ENCODE results near the gene ADORA3. TPM values are rescaled to one million over a fixed set of nuclear protein-coding genes. Genes with fewer than 3 reads are reported as not detected.

The ADORA3 gene
- total RNA-seq, 1 donor from 2014 or later: not detected

GRCh38 chr1:111481387-111482221, 21.8 kb downstream of the ADORA3 start:
- no peak overlapping the region for H3K4me3 Mint-ChIP-seq (ENCODE audit: low read depth)

GRCh38 chr1:111480674-111481073, 22.8 kb downstream of the ADORA3 start:
- no peak overlapping the region for H3K4me3 Mint-ChIP-seq (ENCODE audit: low read depth)
- peaks cover 9% of the 10 kb centered on the region for H3K27me3 Mint-ChIP-seq (ENCODE audit: low read depth)
- H3K27ac Mint-ChIP-seq: no peak overlapping the region
- intact Hi-C loops (cut with micrococcal nuclease): loop anchor here (1.0 kb wide), 1 partner anchor 267 kb away; no protein-coding TSS in a partner anchor
- H3K36me3 Mint-ChIP-seq (ENCODE audit: low read depth): peaks cover 13% of the 10 kb centered on the region
- DNase-seq (ENCODE audit: low spot score): no peak
- H3K9me3 Mint-ChIP-seq: no peaks in the 10 kb centered on the region
- H3K4me1 Mint-ChIP-seq (ENCODE audit: low read depth): peaks cover 37% of the 10 kb centered on the region

More at GRCh38 chr1:111481387-111482221, 21.8 kb downstream of the ADORA3 start:
- Mint-ChIP-seq H3K9me3 (no peaks in the 10 kb centered on the region), H3K27ac (no peak overlapping the region), H3K4me1 (ENCODE audit: low read depth) (peaks cover 27% of the 10 kb centered on the region), H3K27me3 (ENCODE audit: low read depth) (peaks cover 9% of the 10 kb centered on the region), H3K36me3 (ENCODE audit: low read depth) (peaks cover 13% of the 10 kb centered on the region)
- peak; percentile 42 for DNase-seq (ENCODE audit: low spot score)
- intact Hi-C loops (cut with micrococcal nuclease): loop anchor here (1.0 kb wide), 1 partner anchor 266 kb away; no protein-coding TSS in a partner anchor

- DNase-seq (ENCODE audit: low spot score): peak; percentile 59
- intact Hi-C loops (cut with micrococcal nuclease): loop anchor here (1.0 to 10.0 kb wide), 6 partner anchors 20 to 842 kb away; partner anchors contain the start of genes CD53, CHI3L2 and DDX20
- Mint-ChIP-seq H3K4me3 (ENCODE audit: low read depth) (peak overlapping the region; percentile 44), H3K9me3 (no peaks in the 10 kb centered on the region), H3K36me3 (ENCODE audit: low read depth) (peaks cover 20% of the 10 kb centered on the region), H3K4me1 (ENCODE audit: low read depth) (peaks cover 53% of the 10 kb centered on the region), H3K27me3 (ENCODE audit: low read depth) (peaks cover 9% of the 10 kb centered on the region), H3K27ac (peak overlapping the region; percentile 70)
Measured at GRCh38 chr1:111476761-111477309, 26.6 kb downstream of the ADORA3 start.

GRCh38 chr1:111476214-111476613, 27.2 kb downstream of the ADORA3 start:
- peaks cover 49% of the 10 kb centered on the region for H3K4me1 Mint-ChIP-seq (ENCODE audit: low read depth)
- H3K27me3 Mint-ChIP-seq (ENCODE audit: low read depth): peaks cover 9% of the 10 kb centered on the region
- H3K27ac Mint-ChIP-seq: peak overlapping the region; percentile 70

GRCh38 chr1:111475701-111476100, 27.7 kb downstream of the ADORA3 start:
- Mint-ChIP-seq H3K27ac (peak overlapping the region; percentile 70), H3K4me3 (ENCODE audit: low read depth) (peak overlapping the region; percentile 44), H3K9me3 (no peaks in the 10 kb centered on the region), H3K27me3 (ENCODE audit: low read depth) (peaks cover 7% of the 10 kb centered on the region), H3K36me3 (ENCODE audit: low read depth) (peaks cover 20% of the 10 kb centered on the region), H3K4me1 (ENCODE audit: low read depth) (peaks cover 49% of the 10 kb centered on the region)
- intact Hi-C loops (cut with micrococcal nuclease): loop anchor here (1.0 to 10.0 kb wide), 7 partner anchors 21 to 841 kb away; partner anchors contain the start of genes ATP5PB, CD53, CHI3L2 and WDR77
- peak; percentile 30 for DNase-seq (ENCODE audit: low spot score)

More at GRCh38 chr1:111476214-111476613, 27.2 kb downstream of the ADORA3 start:
- Mint-ChIP-seq H3K9me3 (no peaks in the 10 kb centered on the region), H3K4me3 (ENCODE audit: low read depth) (peak overlapping the region; percentile 44), H3K36me3 (ENCODE audit: low read depth) (peaks cover 20% of the 10 kb centered on the region)
- intact Hi-C loops (cut with micrococcal nuclease): loop anchor here (2.0 to 10.0 kb wide), 5 partner anchors 21 to 841 kb away; partner anchors contain the start of genes CD53 and CHI3L2
- no peak for DNase-seq (ENCODE audit: low spot score)

GRCh38 chr1:111474521-111474920, 28.9 kb downstream of the ADORA3 start:
- Mint-ChIP-seq H3K36me3 (ENCODE audit: low read depth) (peaks cover 20% of the 10 kb centered on the region), H3K4me1 (ENCODE audit: low read depth) (peaks cover 49% of the 10 kb centered on the region), H3K27ac (no peak overlapping the region), H3K4me3 (ENCODE audit: low read depth) (peak overlapping the region; percentile 76), H3K9me3 (no peaks in the 10 kb centered on the region), H3K27me3 (ENCODE audit: low read depth) (peaks cover 1% of the 10 kb centered on the region)
- intact Hi-C loops (cut with micrococcal nuclease): loop anchor here (10.0 kb wide), 3 partner anchors 250 to 840 kb away; partner anchors contain the start of genes CD53 and CHI3L2
- DNase-seq (ENCODE audit: low spot score): no peak

- peaks cover 49% of the 10 kb centered on the region for H3K4me1 Mint-ChIP-seq (ENCODE audit: low read depth)
- no peaks in the 10 kb centered on the region for H3K9me3 Mint-ChIP-seq
- H3K36me3 Mint-ChIP-seq (ENCODE audit: low read depth): peaks cover 20% of the 10 kb centered on the region
- peak overlapping the region; percentile 80 for H3K27ac Mint-ChIP-seq
- intact Hi-C loops (cut with micrococcal nuclease): loop anchor here (10.0 kb wide), 3 partner anchors 249 to 839 kb away; partner anchors contain the start of genes CD53 and CHI3L2
- peak overlapping the region; percentile 76 for H3K4me3 Mint-ChIP-seq (ENCODE audit: low read depth)
- no peak for DNase-seq (ENCODE audit: low spot score)
- H3K27me3 Mint-ChIP-seq (ENCODE audit: low read depth): peaks cover 1% of the 10 kb centered on the region
Measured at GRCh38 chr1:111474106-111474505, 29.3 kb downstream of the ADORA3 start.

GRCh38 chr1:111471538-111471937, 31.9 kb downstream of the ADORA3 start:
- intact Hi-C loops (cut with micrococcal nuclease): loop anchor here (10.0 kb wide), 3 partner anchors 247 to 837 kb away; partner anchors contain the start of genes CD53 and CHI3L2

GRCh38 chr1:111471012-111471411, 32.4 kb downstream of the ADORA3 start:
- no peak overlapping the region for H3K4me3 Mint-ChIP-seq (ENCODE audit: low read depth)
- peaks cover 15% of the 10 kb centered on the region for H3K36me3 Mint-ChIP-seq (ENCODE audit: low read depth)
- DNase-seq (ENCODE audit: low spot score): peak; percentile 65
- H3K27me3 Mint-ChIP-seq (ENCODE audit: low read depth): no peaks in the 10 kb centered on the region
- peaks cover 28% of the 10 kb centered on the region for H3K4me1 Mint-ChIP-seq (ENCODE audit: low read depth)
- intact Hi-C loops (cut with micrococcal nuclease): loop anchor here (10.0 kb wide), 3 partner anchors 246 to 836 kb away; partner anchors contain the start of genes CD53 and CHI3L2
- no peak overlapping the region for H3K27ac Mint-ChIP-seq
- no peaks in the 10 kb centered on the region for H3K9me3 Mint-ChIP-seq

More at GRCh38 chr1:111471538-111471937, 31.9 kb downstream of the ADORA3 start:
- DNase-seq (ENCODE audit: low spot score): no peak
- Mint-ChIP-seq H3K4me3 (ENCODE audit: low read depth) (no peak overlapping the region), H3K27me3 (ENCODE audit: low read depth) (no peaks in the 10 kb centered on the region), H3K9me3 (no peaks in the 10 kb centered on the region), H3K27ac (peak overlapping the region; percentile 34), H3K36me3 (ENCODE audit: low read depth) (peaks cover 15% of the 10 kb centered on the region), H3K4me1 (ENCODE audit: low read depth) (peaks cover 34% of the 10 kb centered on the region)

GRCh38 chr1:111470596-111470995, 32.8 kb downstream of the ADORA3 start:
- DNase-seq (ENCODE audit: low spot score): no peak
- Mint-ChIP-seq H3K9me3 (no peaks in the 10 kb centered on the region), H3K27ac (no peak overlapping the region), H3K4me3 (ENCODE audit: low read depth) (no peak overlapping the region), H3K4me1 (ENCODE audit: low read depth) (peaks cover 24% of the 10 kb centered on the region), H3K36me3 (ENCODE audit: low read depth) (peaks cover 15% of the 10 kb centered on the region), H3K27me3 (ENCODE audit: low read depth) (no peaks in the 10 kb centered on the region)
- intact Hi-C loops (cut with micrococcal nuclease): loop anchor here (10.0 kb wide), 3 partner anchors 246 to 836 kb away; partner anchors contain the start of genes CD53 and CHI3L2

- H3K9me3 Mint-ChIP-seq: no peaks in the 10 kb centered on the region
- intact Hi-C loops (cut with micrococcal nuclease): no loop called here
- H3K27me3 Mint-ChIP-seq (ENCODE audit: low read depth): no peaks in the 10 kb centered on the region
- DNase-seq (ENCODE audit: low spot score): no peak
- H3K4me3 Mint-ChIP-seq (ENCODE audit: low read depth): no peak overlapping the region
- H3K36me3 Mint-ChIP-seq (ENCODE audit: low read depth): peaks cover 23% of the 10 kb centered on the region
- H3K4me1 Mint-ChIP-seq (ENCODE audit: low read depth): peaks cover 17% of the 10 kb centered on the region
- H3K27ac Mint-ChIP-seq: no peak overlapping the region
Measured at GRCh38 chr1:111469539-111469938, 33.9 kb downstream of the ADORA3 start.

- peaks cover 18% of the 10 kb centered on the region for H3K4me1 Mint-ChIP-seq (ENCODE audit: low read depth)
- DNase-seq (ENCODE audit: low spot score): no peak
- no peak overlapping the region for H3K27ac Mint-ChIP-seq
- H3K9me3 Mint-ChIP-seq: no peaks in the 10 kb centered on the region
- H3K36me3 Mint-ChIP-seq (ENCODE audit: low read depth): peaks cover 30% of the 10 kb centered on the region
- no peaks in the 10 kb centered on the region for H3K27me3 Mint-ChIP-seq (ENCODE audit: low read depth)
- intact Hi-C loops (cut with micrococcal nuclease): no loop called here
- H3K4me3 Mint-ChIP-seq (ENCODE audit: low read depth): no peak overlapping the region
Measured at GRCh38 chr1:111468717-111469100, 34.7 kb downstream of the ADORA3 start.

Data from activated T-helper 2 cell treated with anti-CD3 and anti-CD28 coated beads, Interferon-gamma antibody, Interleukin-2, Interleukin-4, amounts not matched to agents 10 μg/mL and 5 μg/mL and 100 μg/mL, durations not matched to agents 14 hours and 24 hours and 36 hours (primary cell).